ENCODE measurements around the gene SDK2. TPM values are rescaled to one million over a fixed set of nuclear protein-coding genes. Genes with fewer than 3 reads are reported as not detected.

The SDK2 gene
- total and polyA plus RNA-seq, 7 experiments from 2014 or later, result 0.64 to 14.1 (median 8.2) TPM

- Histone ChIP-seq H3K4me1 (ENCODE audit: control insufficient read depth in 2 of 2, insufficient read depth in 2 of 2, low read length in 2 of 2) (peaks cover 40 to 71% of the 10 kb centered on the region in 2 donors), H3K27me3 (ENCODE audit: control insufficient read depth in 2 of 2, insufficient read depth in 2 of 2, low read length in 2 of 2) (no peaks in the 10 kb centered on the region), H3K36me3 (ENCODE audit: control insufficient read depth in 2 of 3, insufficient read depth in 3 of 3, low read length in 3 of 3) (no peaks in the 10 kb centered on the region), H3K27ac (ENCODE audit: low read depth, low read length) (peak overlapping the region; percentile 60), H3K4me3 (ENCODE audit: low read length) (no peak overlapping the region), H3K9me3 (ENCODE audit: control insufficient read depth in 2 of 3, low read length in 3 of 3) (no peaks in the 10 kb centered on the region)
- peak overlapping the region; percentile 1 to 99 (median 94) for H3K27ac Mint-ChIP-seq
- DNase-seq (no peak), ATAC-seq (no peak)
- POLR2A ChIA-PET, result no interaction called here
- no peaks in the 10 kb centered on the region for H3K36me3 Mint-ChIP-seq
- H3K4me3 Mint-ChIP-seq, result peak overlapping the region in 6 of 10 donors; percentile 13 to 89 (median 75)
- CTCF ChIA-PET, result interaction anchor here (0.8 kb wide), 1 partner anchor 27 kb away, joined by 6 read pairs; no protein-coding TSS in a partner anchor
- peaks cover 38 to 89% (median 79%) of the 10 kb centered on the region in 7 donors for H3K4me1 Mint-ChIP-seq
- intact Hi-C loops (cut with micrococcal nuclease), result loop anchor here (5.0 kb wide), 3 partner anchors 42 to 233 kb away; no protein-coding TSS in a partner anchor
- no peaks in the 10 kb centered on the region for H3K27me3 Mint-ChIP-seq
- peaks cover 0 to 3% (median 0%) of the 10 kb centered on the region in 11 donors for H3K9me3 Mint-ChIP-seq
These were observed 50.2 kb downstream of the SDK2 start for GRCh38 chr17:73594025-73594424.

- H3K36me3 ChIP-seq (ENCODE audit: control insufficient read depth in 2 of 3, insufficient read depth in 3 of 3, low read length in 3 of 3), result no peaks in the 10 kb centered on the region
- H3K36me3 Mint-ChIP-seq, result no peaks in the 10 kb centered on the region
- H3K9me3 ChIP-seq (ENCODE audit: control insufficient read depth in 2 of 3, low read length in 3 of 3), result no peaks in the 10 kb centered on the region
- ChIA-PET POLR2A (interaction anchor here (0.7 to 0.9 kb wide), 4 partner anchors 13 to 128 kb away, joined by 3 read pairs; no protein-coding TSS in a partner anchor), CTCF (interaction anchor here (0.8 kb wide), 1 partner anchor 26 kb away, joined by 6 read pairs; no protein-coding TSS in a partner anchor)
- H3K4me1 Mint-ChIP-seq, result peaks cover 41 to 93% (median 83%) of the 10 kb centered on the region in 7 donors
- peak overlapping the region; percentile 91 to 99 (median 94) for H3K27ac Mint-ChIP-seq
- DNase-seq (peak in 1 of 9 donors; percentile 5), ATAC-seq (no peak)
- H3K4me3 Mint-ChIP-seq, result peak overlapping the region; percentile 8 to 89 (median 52)
- peak overlapping the region; percentile 60 for H3K27ac ChIP-seq (ENCODE audit: low read depth, low read length)
- H3K27me3 ChIP-seq (ENCODE audit: control insufficient read depth in 2 of 2, insufficient read depth in 2 of 2, low read length in 2 of 2), result no peaks in the 10 kb centered on the region
- H3K4me3 ChIP-seq (ENCODE audit: low read length), result no peak overlapping the region
- H3K4me1 ChIP-seq (ENCODE audit: control insufficient read depth in 2 of 2, insufficient read depth in 2 of 2, low read length in 2 of 2), result peaks cover 40 to 74% of the 10 kb centered on the region in 2 donors
- H3K27me3 Mint-ChIP-seq, result no peaks in the 10 kb centered on the region
- peaks cover 0 to 3% (median 0%) of the 10 kb centered on the region in 11 donors for H3K9me3 Mint-ChIP-seq
- intact Hi-C loops (cut with micrococcal nuclease), result loop anchor here (5.0 kb wide), 3 partner anchors 41 to 234 kb away; no protein-coding TSS in a partner anchor
These were observed 50.8 kb downstream of the SDK2 start for GRCh38 chr17:73593249-73593965.

GRCh38 chr17:73592501-73592961 lies 51.7 kb downstream of the SDK2 start:
- H3K4me1 Mint-ChIP-seq, result peaks cover 44 to 100% (median 87%) of the 10 kb centered on the region in 7 donors
- no peaks in the 10 kb centered on the region for H3K36me3 ChIP-seq (ENCODE audit: control insufficient read depth in 2 of 3, insufficient read depth in 3 of 3, low read length in 3 of 3)
- DNase-seq, result peak in 6 of 9 donors; percentile 9 to 35 (median 24)
- H3K36me3 Mint-ChIP-seq, result no peaks in the 10 kb centered on the region
- H3K27ac Mint-ChIP-seq, result peak overlapping the region; percentile 91 to 99 (median 94)
- CTCF ChIA-PET, result interaction anchor here (0.7 to 1.3 kb wide), 2 partner anchors 162 to 413 kb away, joined by 3 to 4 read pairs; no protein-coding TSS in a partner anchor
- no peaks in the 10 kb centered on the region for H3K27me3 Mint-ChIP-seq
- POLR2A ChIA-PET, result interaction anchor here (0.7 to 2.2 kb wide), 7 partner anchors 13 to 162 kb away, joined by 3 to 12 read pairs (median 3); no protein-coding TSS in a partner anchor
- H3K4me3 Mint-ChIP-seq, result peak overlapping the region; percentile 78 to 89 (median 83)
- H3K4me3 ChIP-seq (ENCODE audit: low read length), result peak overlapping the region; percentile 27
- no peak for ATAC-seq
- H3K4me1 ChIP-seq (ENCODE audit: control insufficient read depth in 2 of 2, insufficient read depth in 2 of 2, low read length in 2 of 2), result peaks cover 40 to 74% of the 10 kb centered on the region in 2 donors
- H3K27me3 ChIP-seq (ENCODE audit: control insufficient read depth in 2 of 2, insufficient read depth in 2 of 2, low read length in 2 of 2), result no peaks in the 10 kb centered on the region
- H3K27ac ChIP-seq (ENCODE audit: low read depth, low read length), result peak overlapping the region; percentile 60
- peaks cover 0 to 3% (median 0%) of the 10 kb centered on the region in 11 donors for H3K9me3 Mint-ChIP-seq
- no peaks in the 10 kb centered on the region for H3K9me3 ChIP-seq (ENCODE audit: control insufficient read depth in 2 of 3, low read length in 3 of 3)
- intact Hi-C loops (cut with micrococcal nuclease), result loop anchor here (5.0 kb wide), 3 partner anchors 40 to 235 kb away; no protein-coding TSS in a partner anchor

DNA sequence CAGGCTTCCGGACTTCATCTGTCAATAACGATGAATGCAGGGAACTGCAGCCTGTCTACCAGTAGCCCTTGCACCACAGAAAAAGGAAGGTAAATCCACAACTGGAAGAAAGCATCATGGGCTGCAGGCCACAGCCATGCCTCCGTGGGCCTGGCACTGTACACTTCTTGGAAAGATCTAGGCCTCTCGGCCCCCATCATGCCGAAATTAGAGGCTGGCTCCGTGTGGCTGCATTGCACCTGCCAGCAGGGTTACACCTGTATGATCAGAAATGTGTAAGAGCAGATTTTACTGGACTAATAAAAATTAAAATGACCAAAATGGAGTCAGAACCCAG lies 52.2 kb downstream of the SDK2 start:
- intact Hi-C loops (cut with micrococcal nuclease), result loop anchor here (5.0 kb wide), 3 partner anchors 40 to 235 kb away; no protein-coding TSS in a partner anchor
- no peaks in the 10 kb centered on the region for H3K27me3 Mint-ChIP-seq

GRCh38 chr17:73591296-73592078 lies 52.8 kb downstream of the SDK2 start:
- no peaks in the 10 kb centered on the region for H3K27me3 Mint-ChIP-seq
- H3K36me3 Mint-ChIP-seq, result no peaks in the 10 kb centered on the region
- Histone ChIP-seq H3K9me3 (ENCODE audit: control insufficient read depth in 2 of 3, low read length in 3 of 3) (no peaks in the 10 kb centered on the region), H3K36me3 (ENCODE audit: control insufficient read depth in 2 of 3, insufficient read depth in 3 of 3, low read length in 3 of 3) (no peaks in the 10 kb centered on the region), H3K4me1 (ENCODE audit: control insufficient read depth in 2 of 2, insufficient read depth in 2 of 2, low read length in 2 of 2) (peaks cover 40 to 74% of the 10 kb centered on the region in 2 donors), H3K27me3 (ENCODE audit: control insufficient read depth in 2 of 2, insufficient read depth in 2 of 2, low read length in 2 of 2) (no peaks in the 10 kb centered on the region), H3K27ac (ENCODE audit: low read depth, low read length) (peak overlapping the region; percentile 60), H3K4me3 (ENCODE audit: low read length) (peak overlapping the region; percentile 27)
- peak overlapping the region; percentile 91 to 99 (median 94) for H3K27ac Mint-ChIP-seq
- ChIA-PET POLR2A (interaction anchor here (1.0 to 2.2 kb wide), 8 partner anchors 12 to 245 kb away, joined by 3 to 12 read pairs (median 3); no protein-coding TSS in a partner anchor), CTCF (interaction anchor here (0.6 to 1.3 kb wide), 4 partner anchors 158 to 1154 kb away, joined by 3 to 4 read pairs (median 3); no protein-coding TSS in a partner anchor)
- peaks cover 43 to 97% (median 86%) of the 10 kb centered on the region in 7 donors for H3K4me1 Mint-ChIP-seq
- H3K4me3 Mint-ChIP-seq, result peak overlapping the region; percentile 78 to 89 (median 83)
- peaks cover 0 to 3% (median 0%) of the 10 kb centered on the region in 11 donors for H3K9me3 Mint-ChIP-seq
- peak; percentile 88 for ATAC-seq
- peak in 8 of 9 donors; percentile 17 to 84 (median 75) for DNase-seq
- intact Hi-C loops (cut with micrococcal nuclease), result loop anchor here (1.0 to 5.0 kb wide), 8 partner anchors 24 to 236 kb away; partner anchors contain the start of gene SDK2 (in 1 of the 2)

More for the DNA sequence above, 52.2 kb downstream of the SDK2 start:
- Histone ChIP-seq H3K27ac (ENCODE audit: low read depth, low read length) (peak overlapping the region; percentile 60), H3K4me1 (ENCODE audit: control insufficient read depth in 2 of 2, insufficient read depth in 2 of 2, low read length in 2 of 2) (peaks cover 40 to 74% of the 10 kb centered on the region in 2 donors), H3K9me3 (ENCODE audit: control insufficient read depth in 2 of 3, low read length in 3 of 3) (no peaks in the 10 kb centered on the region), H3K36me3 (ENCODE audit: control insufficient read depth in 2 of 3, insufficient read depth in 3 of 3, low read length in 3 of 3) (no peaks in the 10 kb centered on the region), H3K27me3 (ENCODE audit: control insufficient read depth in 2 of 2, insufficient read depth in 2 of 2, low read length in 2 of 2) (no peaks in the 10 kb centered on the region), H3K4me3 (ENCODE audit: low read length) (peak overlapping the region; percentile 27)
- DNase-seq (no peak), ATAC-seq (no peak)
- H3K36me3 Mint-ChIP-seq, result no peaks in the 10 kb centered on the region
- ChIA-PET CTCF (interaction anchor here (0.6 to 1.3 kb wide), 3 partner anchors 162 to 1153 kb away, joined by 3 to 4 read pairs (median 3); no protein-coding TSS in a partner anchor), POLR2A (interaction anchor here (1.0 to 2.2 kb wide), 8 partner anchors 12 to 245 kb away, joined by 3 to 12 read pairs (median 3); no protein-coding TSS in a partner anchor)
- H3K27ac Mint-ChIP-seq, result peak overlapping the region; percentile 91 to 99 (median 94)
- peak overlapping the region; percentile 78 to 89 (median 83) for H3K4me3 Mint-ChIP-seq
- peaks cover 0 to 3% (median 0%) of the 10 kb centered on the region in 11 donors for H3K9me3 Mint-ChIP-seq
- H3K4me1 Mint-ChIP-seq, result peaks cover 44 to 97% (median 85%) of the 10 kb centered on the region in 7 donors

All from naive thymus-derived CD4-positive, alpha-beta T cell (primary cell).